Nephron (organoid): ENCODE measurements around the gene RAB11FIP4.
A peak's percentile ranks its signal among the peaks of the same experiment; 100 is the strongest.

ENCODE experiments used
- H3K27ac Mint-ChIP-seq, 3 experiments: 2 replicates each; pipeline ENCODE4 v1.8.0; 2020; ENCODE audit warnings: mixed read lengths in 3 of 3, mild to moderate bottlenecking in 2 of 3, moderate library complexity in 1 of 3
- H3K27me3 Mint-ChIP-seq: 2 replicates; pipeline ENCODE4 v1.8.0; 2021; ENCODE audit warnings: low read depth, mild to moderate bottlenecking, moderate library complexity, mixed read lengths
- H3K36me3 Mint-ChIP-seq: 2 replicates; pipeline ENCODE4 v1.8.0; 2020; ENCODE audit warnings: low read depth, mixed read lengths
- H3K4me1 Mint-ChIP-seq: 2 replicates; pipeline ENCODE4 v1.8.0; 2020; ENCODE audit warnings: mixed read lengths
- H3K4me3 Mint-ChIP-seq, 3 experiments: 2 replicates each; pipeline ENCODE4 v1.8.0; 2020; ENCODE audit warnings: mild to moderate bottlenecking in 3 of 3, mixed read lengths in 3 of 3, moderate library complexity in 2 of 3
- H3K9me3 Mint-ChIP-seq: 2 replicates; pipeline ENCODE4 v1.8.0; 2020; ENCODE audit warnings: mixed read lengths
- TF ChIP-seq, protein P1 (sequence below), 3 experiments: fragments of 200-600 bp; sonication (generic); IDR thresholded peaks; one replicate each; pipeline ENCODE4 v1.5.0; 2021; ENCODE audit warnings: antibody characterized with exemption in 3 of 3; ENCODE audit not compliant: unreplicated experiment in 3 of 3

The RAB11FIP4 gene

GRCh38 chr17:31531336-31531980, 140.0 kb downstream of the RAB11FIP4 start:
- H3K9me3 Mint-ChIP-seq, result no peaks in the 10 kb centered on the region
- H3K4me1 Mint-ChIP-seq, result peaks cover 36% of the 10 kb centered on the region
- H3K27ac Mint-ChIP-seq, result peak overlapping the region in 1 of 3 experiments; percentile 14
- H3K27me3 Mint-ChIP-seq, result peaks cover 3% of the 10 kb centered on the region
- H3K36me3 Mint-ChIP-seq, result no peaks in the 10 kb centered on the region
- no peak overlapping the region for H3K4me3 Mint-ChIP-seq
- TF ChIP-seq, protein P1, sequence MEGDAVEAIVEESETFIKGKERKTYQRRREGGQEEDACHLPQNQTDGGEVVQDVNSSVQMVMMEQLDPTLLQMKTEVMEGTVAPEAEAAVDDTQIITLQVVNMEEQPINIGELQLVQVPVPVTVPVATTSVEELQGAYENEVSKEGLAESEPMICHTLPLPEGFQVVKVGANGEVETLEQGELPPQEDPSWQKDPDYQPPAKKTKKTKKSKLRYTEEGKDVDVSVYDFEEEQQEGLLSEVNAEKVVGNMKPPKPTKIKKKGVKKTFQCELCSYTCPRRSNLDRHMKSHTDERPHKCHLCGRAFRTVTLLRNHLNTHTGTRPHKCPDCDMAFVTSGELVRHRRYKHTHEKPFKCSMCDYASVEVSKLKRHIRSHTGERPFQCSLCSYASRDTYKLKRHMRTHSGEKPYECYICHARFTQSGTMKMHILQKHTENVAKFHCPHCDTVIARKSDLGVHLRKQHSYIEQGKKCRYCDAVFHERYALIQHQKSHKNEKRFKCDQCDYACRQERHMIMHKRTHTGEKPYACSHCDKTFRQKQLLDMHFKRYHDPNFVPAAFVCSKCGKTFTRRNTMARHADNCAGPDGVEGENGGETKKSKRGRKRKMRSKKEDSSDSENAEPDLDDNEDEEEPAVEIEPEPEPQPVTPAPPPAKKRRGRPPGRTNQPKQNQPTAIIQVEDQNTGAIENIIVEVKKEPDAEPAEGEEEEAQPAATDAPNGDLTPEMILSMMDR (IDR thresholded peaks at IDR 0.05; ENCODE audit: unreplicated experiment in 3 of 3), result no peak

DNA sequence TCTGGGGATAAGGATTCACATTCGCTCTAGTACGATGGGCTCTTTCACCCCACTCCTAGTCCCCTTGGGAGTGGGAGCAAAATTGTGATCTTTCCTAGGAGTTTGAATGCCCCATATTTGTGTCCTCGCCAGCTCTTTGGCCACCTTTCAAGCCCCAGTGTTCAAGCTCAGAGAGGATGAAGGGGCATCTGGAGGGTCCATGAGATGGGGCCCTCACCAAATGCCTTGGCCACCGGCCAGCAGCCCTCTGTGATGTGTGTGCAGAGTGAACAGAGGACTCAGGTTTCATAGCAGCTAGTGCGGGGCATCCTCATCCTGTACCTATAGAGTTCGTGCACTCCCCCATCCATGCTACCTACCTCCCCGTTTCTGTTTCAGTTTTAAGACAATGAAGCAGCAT, 140.6 kb downstream of the RAB11FIP4 start:
- no peaks in the 10 kb centered on the region for H3K36me3 Mint-ChIP-seq
- H3K9me3 Mint-ChIP-seq, result no peaks in the 10 kb centered on the region
- H3K4me3 Mint-ChIP-seq, result no peak overlapping the region
- H3K4me1 Mint-ChIP-seq, result peaks cover 39% of the 10 kb centered on the region
- TF ChIP-seq, protein P1 (IDR thresholded peaks at IDR 0.05; ENCODE audit: unreplicated experiment in 3 of 3), result no peak
- no peak overlapping the region for H3K27ac Mint-ChIP-seq
- peaks cover 3% of the 10 kb centered on the region for H3K27me3 Mint-ChIP-seq

- H3K27me3 Mint-ChIP-seq, result peaks cover 3% of the 10 kb centered on the region
- H3K4me1 Mint-ChIP-seq, result peaks cover 44% of the 10 kb centered on the region
- H3K9me3 Mint-ChIP-seq, result no peaks in the 10 kb centered on the region
- H3K27ac Mint-ChIP-seq, result peak overlapping the region in 1 of 3 experiments; percentile 8
- TF ChIP-seq, protein P1 (IDR thresholded peaks at IDR 0.05; ENCODE audit: unreplicated experiment in 3 of 3), result no peak
- H3K4me3 Mint-ChIP-seq, result no peak overlapping the region
- no peaks in the 10 kb centered on the region for H3K36me3 Mint-ChIP-seq
Observed at GRCh38 chr17:31532526-31532925, 141.1 kb downstream of the RAB11FIP4 start.

GRCh38 chr17:31533546-31534155, 142.2 kb downstream of the RAB11FIP4 start:
- Mint-ChIP-seq H3K27ac (peak overlapping the region in 1 of 3 experiments; percentile 8), H3K4me3 (peak overlapping the region in 1 of 3 experiments; percentile 10), H3K9me3 (no peaks in the 10 kb centered on the region), H3K27me3 (peaks cover 3% of the 10 kb centered on the region), H3K36me3 (no peaks in the 10 kb centered on the region), H3K4me1 (peaks cover 54% of the 10 kb centered on the region)
- TF ChIP-seq, protein P1 (IDR thresholded peaks at IDR 0.05; ENCODE audit: unreplicated experiment in 3 of 3), result no peak

GRCh38 chr17:31534223-31534888, 142.9 kb downstream of the RAB11FIP4 start:
- Mint-ChIP-seq H3K27me3 (peaks cover 3% of the 10 kb centered on the region), H3K4me1 (peaks cover 54% of the 10 kb centered on the region), H3K27ac (no peak overlapping the region), H3K9me3 (no peaks in the 10 kb centered on the region), H3K4me3 (no peak overlapping the region), H3K36me3 (no peaks in the 10 kb centered on the region)
- TF ChIP-seq, protein P1 (IDR thresholded peaks at IDR 0.05; ENCODE audit: unreplicated experiment in 3 of 3), result no peak
